Activated CD4-positive, CD25-positive, alpha-beta regulatory T cell treated with anti-CD3 and anti-CD28 coated beads, Interleukin-2, amount 50 U/mL, for 24 hours (primary cell): ENCODE measurements around the gene GAREM1.

Source experiments
- ATAC-seq, 2 donors: fragments of 150-1000 bp; cut with Tn5 transposase; one replicate each; pipeline ENCODE4 v1.10.0; 2021; ENCODE audit warnings: mild to moderate bottlenecking in 1 of 2, moderate library complexity in 1 of 2

Gene GAREM1

DNA sequence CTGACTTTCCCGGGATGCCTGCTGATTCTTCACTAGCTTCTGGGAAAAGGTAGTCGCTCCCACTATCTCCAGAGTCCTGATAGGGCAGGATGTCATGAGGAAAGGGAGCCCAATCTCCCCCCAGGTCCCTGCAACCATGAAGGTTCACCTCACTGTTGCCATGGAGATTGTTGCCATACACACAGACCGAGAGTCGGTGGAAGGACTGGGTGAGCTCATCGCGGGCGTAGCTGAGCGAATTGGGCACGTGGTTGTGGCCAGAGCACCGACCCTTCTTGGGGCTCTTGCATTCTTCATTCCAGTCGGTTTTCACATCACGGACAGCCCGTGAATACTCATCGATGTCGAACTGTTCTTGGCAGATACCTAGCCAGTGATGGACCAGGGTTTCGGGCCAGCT, 183.4 kb downstream of the GAREM1 start:
- ATAC-seq: no peak

DNA sequence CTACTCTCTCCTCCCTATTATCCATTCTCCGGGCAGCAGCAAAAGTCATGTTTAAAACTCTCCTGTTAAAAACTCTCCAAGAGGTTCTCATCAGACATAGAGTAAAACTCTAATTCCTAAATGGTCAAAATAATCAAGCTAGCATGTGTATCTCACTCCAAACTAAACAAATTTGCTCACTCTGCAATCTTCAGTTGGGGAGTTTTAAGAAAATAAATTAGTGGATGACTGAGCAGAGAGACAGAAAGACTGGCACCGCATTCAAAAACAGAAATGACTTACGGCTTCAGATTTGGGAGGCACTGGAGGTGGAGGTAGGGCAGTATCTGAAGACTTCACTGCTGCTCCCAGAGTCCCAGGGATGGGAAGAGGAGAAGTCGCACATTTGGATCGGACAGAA, 183.9 kb downstream of the GAREM1 start:
- ATAC-seq: no peak

DNA sequence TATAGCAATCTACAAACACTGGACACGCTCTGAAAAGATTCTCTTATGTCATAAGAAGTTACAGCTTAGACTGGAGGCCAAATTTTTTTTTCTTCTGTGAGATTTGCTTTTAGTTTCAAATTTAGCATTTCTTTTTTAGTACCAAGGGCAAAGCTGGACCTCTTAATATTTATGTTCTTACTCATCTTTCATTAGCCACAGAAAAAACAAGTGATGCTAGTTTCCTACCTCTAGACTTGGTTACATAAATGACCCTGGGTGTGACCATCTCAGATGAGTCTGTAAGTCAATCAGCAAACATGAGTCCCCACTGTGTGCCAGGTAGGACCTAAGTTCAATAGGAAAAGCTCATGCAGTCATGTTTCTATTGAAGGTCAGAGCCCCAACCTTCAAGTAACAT, 186.4 kb downstream of the GAREM1 start:
- no peak for ATAC-seq

DNA sequence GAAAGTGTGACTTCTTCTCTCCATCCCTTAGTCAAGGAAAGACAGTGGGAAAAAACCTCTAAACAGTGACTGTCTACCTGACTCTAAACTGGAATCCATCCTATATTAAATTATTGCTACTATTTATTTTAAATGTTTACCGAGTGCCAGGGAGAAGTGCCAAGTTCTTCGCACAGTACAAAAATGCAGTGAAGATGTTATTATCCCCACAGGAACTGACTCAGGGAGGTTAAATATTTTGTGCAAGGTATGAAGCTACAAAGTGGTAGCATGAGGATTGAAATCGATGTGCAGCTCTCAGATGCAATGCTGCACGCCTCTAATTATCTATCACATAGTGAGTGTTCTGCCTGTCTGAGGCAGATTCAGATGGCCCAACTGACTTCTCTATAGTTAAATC, 189.8 kb downstream of the GAREM1 start:
- ATAC-seq: no peak

DNA sequence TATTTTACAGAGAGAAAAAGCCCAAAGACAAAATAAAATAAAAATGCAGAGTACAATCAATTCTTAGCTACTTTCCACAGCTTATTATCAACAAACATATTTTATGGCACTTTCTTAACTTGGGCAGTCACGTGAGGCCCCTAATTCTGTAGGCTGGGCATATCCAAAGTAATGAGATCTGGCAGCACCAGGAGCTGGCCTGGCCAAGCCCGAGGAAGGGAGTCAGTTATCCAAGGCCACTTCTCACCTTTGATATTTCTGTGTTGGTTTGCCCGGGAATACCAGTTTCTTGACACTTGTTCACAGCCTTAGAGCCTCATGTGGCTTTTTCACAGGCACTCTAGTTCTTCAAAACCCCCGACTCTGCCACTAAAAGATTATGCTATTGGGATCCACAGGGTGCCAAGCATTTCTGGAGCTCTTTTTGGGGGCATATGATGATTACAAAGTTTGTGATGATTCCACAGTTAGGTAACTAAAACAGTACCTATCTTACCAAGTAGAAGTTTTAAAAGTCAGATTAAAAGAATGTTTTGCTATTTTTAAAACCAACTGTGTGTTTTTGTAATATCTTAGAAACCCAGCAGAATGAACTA, 190.4 kb downstream of the GAREM1 start:
- no peak for ATAC-seq

DNA sequence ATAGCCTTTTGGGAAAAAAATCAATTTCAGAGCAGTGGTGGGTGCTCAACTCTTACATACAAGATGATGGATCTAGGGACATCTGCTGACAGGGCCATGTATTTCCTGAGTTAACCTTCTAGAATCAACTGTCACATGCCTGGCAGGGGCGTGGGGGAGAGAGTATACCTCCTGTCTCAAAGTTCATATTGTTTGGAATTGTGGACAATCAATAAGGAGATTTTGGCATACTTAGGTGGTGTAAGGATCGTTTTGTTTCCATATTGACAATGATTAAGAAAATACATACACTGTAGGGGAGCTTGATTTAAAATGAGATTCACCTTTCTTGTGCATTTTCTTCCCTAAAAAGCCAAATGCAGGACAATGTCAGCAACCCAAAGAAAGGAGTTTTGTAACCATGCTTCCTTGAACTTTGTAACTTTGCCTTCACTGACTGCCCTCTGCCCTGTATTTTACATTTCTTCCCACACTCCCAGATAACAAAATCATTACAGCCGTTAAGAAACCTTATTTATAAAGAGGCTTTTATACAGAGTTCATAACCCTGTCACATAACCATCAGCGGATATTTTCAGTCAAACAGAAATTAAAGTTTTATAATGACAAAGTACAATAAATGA, 192.4 kb downstream of the GAREM1 start:
- ATAC-seq: no peak

DNA sequence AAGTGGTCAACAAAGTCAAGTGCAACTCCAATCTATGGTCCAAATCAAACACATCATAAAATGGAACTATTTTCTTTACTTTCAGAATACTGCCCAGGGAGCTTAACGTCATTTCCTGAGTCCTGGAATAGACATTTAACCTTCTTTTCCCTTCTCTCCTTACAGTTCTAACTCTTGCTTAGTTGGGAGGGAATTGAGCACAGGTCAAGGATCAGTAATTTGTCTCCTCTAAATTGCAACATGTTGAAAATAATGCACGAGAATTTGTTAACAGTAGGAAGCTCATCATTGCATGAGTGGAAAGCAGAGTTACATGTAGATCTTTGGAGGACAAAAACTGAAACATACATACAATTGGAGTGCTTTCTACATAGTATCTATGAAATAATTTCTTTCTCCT, 193.1 kb downstream of the GAREM1 start:
- ATAC-seq: no peak

DNA sequence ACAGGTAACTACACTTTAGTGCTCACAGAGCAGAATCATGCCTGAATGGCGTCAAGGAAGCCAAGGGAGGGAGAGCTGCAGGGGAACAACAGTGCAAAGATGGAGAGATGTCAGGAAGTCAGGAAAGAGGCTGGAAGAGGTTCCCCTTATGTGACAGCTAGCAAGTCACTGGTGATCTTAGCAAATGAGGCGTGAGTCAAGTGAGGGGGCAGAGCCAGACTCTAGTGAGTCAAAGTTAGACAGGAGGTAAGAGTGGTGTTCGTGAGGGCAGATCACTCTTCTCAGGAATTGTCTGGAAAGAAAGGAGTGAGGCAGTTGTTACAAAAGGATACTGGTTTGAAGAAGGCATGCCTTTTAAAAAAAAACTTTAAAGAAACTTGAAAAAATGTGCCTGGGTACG, 193.8 kb downstream of the GAREM1 start:
- ATAC-seq: no peak

DNA sequence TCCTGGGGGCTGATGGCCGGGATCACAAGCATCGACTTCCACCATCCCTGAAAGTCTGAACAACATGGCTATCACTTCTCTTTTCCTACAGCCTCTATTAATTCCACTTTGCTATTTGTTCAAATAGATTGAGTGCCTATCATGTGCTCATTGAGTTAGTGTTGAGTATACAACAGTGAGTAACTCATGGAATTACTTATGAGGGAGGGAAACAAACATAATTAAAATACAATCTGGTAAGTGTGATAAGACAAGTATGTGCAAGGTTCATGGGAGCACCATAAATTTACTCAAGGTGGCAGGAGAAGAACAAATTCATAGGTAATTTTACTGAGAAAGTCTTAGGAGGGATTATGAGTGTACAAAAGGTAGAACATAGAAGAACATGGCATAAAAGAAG, 194.4 kb downstream of the GAREM1 start:
- no peak for ATAC-seq

DNA sequence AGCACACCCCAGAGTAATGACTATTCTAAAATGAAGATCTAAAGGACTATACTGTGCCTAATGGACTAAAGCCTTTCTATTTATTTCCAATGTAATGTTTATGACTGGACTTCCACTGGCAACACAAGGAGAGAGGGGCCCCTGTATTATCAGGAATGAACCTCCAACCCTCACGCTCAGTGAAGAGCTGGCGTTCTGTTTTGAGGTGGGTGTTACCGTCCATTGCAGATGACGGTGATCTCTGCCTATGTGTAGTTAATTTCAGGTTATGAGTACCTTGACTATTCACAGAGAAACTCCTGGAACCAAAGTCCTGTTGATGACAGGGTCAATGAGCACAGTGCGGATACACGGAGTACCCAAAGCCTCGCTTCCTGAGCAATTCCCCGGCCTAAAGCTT, 195.5 kb downstream of the GAREM1 start:
- no peak for ATAC-seq

DNA sequence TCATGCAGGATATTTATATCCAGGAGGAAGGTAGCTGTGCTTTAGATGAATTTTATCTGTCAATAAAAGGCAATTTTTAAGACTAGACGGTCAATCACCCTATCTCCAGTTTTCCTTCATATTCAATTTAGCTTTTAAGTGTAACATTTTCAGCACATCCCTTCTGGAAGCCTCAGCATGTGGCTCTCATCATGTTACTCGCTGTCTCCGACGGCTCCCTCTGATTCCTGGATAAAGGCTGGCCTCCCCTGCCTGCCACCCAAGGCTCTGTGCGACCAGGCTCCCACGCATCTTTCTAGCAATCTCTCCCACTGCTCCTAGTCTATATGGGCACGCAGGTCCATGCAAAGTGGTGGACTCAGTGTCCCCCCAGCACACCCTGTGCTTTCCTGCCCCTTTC, 196.4 kb downstream of the GAREM1 start:
- ATAC-seq: no peak

DNA sequence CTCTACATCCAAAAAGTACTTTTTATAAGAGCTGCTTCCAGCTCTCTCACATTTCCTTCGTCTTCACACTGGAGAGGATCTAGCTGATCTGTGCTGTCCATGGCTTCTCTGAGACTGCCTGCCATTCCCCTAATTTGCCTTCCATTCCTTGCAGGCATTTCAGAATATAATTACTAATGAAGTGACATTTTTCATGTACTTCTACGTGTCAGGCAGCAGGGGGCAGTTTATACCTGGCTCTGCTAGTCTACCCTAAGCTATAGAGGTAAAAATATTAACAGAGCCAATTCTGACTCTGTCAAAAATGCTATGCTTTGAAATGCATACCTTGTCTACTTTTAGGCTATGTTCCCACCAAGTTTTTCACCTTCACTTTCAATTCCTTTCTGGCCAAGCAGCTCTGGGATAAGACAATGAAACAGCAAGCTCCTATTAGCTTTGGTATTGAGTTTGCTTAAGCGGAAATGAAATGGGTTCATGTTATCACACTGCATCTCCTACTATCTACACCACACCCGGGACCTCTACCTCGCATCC, 198.9 kb downstream of the GAREM1 start:
- ATAC-seq: no peak

DNA sequence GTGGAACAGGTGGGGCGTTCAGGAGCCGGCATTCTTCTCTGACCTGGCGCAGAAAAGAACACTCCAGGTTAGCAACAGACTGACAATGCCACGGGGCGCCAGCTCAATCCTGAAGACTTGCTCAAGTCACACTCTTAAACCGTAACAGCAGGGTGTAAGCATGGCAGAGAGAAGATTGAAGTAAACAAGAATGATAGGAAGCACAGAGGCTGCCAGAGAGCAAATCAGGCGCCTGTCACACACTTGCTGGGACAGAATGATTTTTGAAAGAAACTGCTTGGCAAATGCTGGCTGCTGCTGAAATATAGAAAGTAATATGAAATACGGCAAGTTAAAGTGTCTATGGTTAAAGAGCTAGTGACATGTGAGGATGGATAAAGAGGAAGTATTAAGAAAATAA, 200.3 kb downstream of the GAREM1 start:
- ATAC-seq: no peak

DNA sequence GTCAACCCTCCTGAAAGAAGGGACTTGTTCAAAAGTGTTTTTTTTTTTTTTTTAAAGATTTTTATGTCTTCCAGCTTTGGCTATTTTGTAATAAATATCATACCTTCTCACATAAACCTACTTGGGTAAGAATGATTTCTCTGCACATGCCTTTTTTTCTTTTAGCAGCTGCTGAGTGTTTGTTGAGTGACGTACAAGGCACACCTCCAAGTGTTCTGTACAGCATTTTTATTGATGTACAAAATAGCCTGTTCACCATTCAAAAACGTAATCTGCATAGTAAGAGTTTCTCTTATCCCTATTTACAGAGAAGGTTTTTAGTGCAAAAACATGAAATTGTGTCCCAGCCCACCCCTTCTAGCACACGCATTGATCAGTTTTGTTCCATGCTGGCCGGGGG, 203.2 kb downstream of the GAREM1 start:
- ATAC-seq: no peak

DNA sequence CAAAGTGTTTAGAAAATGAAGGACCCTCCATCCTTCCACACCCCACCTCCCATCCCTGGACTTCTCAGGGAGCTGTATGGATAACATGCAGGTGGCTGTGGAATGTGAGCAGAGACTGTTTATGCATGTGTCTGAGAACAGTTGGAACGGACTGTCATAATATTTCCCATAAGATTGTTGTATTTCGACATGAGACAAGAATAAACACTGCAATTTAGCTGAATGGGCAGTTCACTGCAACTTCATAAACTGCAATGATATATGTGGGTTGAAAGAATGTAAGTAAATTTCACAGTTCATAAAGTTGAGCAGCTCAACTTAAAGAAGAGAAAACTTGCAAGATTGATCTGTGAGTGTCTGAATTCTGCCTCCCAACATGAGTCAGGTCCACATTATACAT, 206.3 kb downstream of the GAREM1 start:
- no peak for ATAC-seq

DNA sequence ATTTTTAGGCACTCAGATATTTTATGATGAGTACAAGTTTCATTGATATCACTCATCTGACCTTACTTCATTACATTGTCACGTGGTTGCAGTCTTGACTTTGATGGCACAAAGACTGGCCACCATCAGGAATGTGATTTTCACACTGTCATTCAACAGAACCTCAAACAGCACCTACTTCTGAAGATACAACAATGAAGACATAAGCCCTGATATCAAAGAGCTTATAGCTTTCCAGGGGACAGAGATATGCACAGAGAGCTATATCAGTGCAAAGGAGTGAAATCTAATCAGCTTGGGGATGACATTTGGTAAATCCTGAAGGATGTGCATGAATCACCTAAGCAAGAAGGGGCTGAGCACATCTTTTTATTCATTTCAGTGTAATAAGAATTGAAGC, 208.6 kb downstream of the GAREM1 start:
- ATAC-seq: no peak

DNA sequence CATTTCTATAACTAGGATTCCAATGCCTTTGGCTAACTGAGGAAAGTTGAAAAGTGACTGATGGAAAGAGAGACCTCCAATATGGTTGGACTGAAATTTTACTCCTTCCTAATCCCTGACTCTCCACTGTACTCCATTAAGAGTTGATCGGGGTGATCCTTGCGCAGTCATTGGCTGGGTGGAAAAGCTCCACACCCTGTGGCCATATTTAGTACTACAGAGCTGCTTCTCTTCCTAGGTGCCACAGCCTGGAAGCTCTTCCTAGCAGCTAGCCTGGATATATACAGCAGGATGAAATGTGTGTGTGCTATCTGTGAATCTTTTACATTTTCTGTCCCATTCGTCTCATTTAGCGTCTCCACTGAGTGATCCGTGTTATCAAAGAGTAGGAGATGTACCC, 209.7 kb downstream of the GAREM1 start:
- ATAC-seq: no peak

DNA sequence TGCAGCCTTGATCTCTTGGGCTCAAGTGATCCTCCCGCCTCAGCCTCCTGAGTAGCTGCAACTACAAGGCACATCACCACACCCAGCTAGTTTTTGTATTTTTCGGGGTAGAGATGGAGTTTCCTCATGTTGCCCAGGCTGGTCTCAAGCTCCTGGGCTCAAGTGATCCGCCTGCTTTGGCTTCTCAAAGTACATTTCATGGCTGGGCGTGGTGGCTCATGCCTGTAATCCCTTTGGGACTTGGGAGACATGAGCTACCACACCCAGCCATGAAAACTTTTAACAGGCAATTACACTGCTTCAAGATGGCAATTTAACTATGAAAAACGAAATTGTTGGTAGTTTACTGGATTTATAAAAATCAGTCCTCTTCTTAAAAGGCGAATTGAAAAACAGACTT, 211.1 kb downstream of the GAREM1 start:
- no peak for ATAC-seq

DNA sequence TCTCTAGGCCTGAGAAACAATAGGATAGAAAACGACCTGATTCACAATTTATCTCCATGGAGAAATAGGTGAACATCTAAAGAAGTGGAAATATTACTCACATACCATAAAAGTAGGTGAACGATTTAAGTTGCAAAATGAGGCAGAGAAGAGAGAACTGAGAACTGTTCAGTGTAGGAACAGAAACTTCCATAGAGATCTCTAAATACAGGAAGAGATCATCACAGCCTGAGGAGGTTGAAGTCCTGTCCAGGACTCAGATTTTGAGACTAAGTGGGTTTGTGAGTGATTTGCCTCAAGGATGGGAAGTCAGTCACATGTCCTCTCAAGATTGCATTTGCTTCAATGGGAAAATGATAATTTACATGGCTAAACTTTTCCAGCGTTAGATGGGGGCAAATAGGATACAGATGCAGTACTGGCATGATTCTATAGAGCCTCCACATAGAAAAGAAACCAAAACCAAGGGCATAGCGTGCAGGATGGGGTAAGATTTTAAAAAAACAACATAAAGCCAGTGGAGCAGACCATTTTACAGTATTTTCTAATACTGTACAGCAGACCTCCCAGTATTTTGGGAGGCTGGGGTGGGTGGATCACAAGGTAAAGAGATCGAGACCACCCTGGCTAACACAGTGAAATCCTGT, 212.0 kb downstream of the GAREM1 start:
- ATAC-seq: no peak

DNA sequence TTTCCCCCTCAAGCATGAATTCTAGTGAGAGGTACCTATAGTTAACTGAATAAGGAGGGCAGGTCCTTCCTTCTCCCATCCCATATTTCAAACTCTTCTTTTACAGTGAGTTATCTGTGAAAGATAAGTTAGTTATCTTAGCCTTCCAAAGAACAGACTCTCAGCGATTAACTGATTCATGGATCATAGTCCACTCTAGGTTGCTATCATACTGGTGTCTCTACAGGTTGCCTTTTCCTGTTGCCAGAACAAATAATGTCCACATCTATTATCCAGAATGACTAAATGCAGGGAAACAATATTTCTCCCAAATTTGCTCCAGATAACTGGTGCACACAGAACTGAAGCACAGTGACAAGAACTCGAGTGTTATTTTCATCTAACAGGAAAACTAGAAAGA, 212.5 kb downstream of the GAREM1 start:
- ATAC-seq: no peak

DNA sequence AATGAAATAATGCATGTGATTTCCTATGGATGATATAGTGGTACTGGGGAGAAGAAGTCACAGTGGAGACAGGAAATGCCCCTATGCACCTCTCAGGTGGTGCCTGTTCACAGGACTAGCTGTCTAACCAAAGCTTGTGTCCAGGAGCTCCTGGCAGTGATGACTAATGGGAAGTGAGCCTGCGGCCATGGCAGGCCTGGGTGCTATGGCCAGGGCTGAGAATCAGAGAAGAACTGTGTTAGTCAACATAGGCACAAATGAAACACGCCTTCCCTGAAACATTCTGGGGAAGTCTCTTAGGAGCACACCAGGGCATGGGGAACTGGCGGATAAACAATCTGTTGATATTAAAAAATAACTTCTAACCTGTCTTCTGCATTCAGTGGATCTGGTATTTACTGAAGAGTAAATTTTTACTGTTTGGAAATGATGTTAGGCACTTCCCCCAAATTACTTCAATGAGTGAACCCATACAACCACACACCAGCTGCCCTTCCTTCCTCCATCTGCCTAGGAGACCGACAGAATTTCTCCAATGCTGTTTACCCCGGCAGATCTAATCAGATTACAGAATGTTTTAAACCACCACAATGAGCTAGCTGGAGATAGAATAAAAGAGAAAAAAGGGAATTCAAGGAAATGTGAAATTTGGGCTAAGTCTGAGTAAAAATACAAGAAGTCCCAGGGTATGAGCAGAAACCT, 213.4 kb downstream of the GAREM1 start:
- no peak for ATAC-seq

DNA sequence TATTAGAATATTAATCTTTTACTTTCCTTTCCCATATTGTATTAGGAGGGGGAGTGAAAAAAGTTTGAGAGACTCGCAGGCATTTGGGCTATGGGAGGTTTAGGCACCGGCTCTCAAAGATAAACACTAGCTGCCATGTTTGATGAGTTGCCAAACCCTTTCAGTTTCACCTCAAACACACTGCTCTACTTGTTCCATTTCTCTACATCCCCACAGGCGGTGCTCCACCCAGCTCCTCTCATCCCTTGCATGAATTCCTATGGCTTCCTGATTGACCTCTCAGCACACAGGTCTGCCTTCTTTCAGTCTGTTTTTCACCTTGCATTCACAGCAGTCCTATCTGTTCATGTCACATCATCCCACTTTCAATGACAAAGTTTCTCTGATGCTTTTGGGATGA, 215.1 kb downstream of the GAREM1 start:
- no peak for ATAC-seq

DNA sequence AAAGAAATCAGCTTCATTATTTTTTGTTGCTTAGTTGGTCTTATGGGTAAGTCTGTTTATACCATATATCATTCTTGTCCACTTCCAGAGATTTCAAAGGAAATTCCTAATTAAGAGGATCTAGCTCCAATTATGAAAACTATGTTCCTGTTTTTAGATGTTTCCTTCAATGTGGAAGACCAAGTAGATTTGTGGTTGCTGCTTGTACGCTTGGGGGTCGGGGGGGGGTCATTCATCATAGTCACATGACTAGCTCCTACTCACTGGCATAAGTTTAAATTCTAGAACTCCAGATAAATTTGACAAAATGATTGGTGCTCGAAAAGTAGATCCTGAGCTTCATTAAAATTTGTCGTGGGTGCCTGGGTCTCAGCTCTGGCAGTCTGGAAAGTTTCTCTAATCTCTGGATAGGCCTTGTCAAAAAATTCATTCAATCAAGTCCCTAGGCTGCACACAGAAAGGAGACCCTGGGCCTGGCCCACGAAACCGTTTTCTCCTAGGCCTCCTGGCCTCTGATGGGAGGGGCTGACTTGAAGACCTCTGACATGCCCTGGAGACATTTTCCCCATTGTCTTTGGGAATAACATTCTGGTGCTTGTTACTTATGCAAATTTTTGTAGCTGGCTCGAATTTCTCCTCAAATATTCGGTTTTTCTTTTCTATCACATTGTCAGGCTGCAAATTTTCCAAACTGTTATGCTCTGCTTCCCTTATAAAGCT, 218.4 kb downstream of the GAREM1 start:
- no peak for ATAC-seq
